GM12864 (cell line): ENCODE measurements around the gene CPOX.

Experiments
- DNase-seq: peaks from one replicate; pipeline ENCODE4 v3.0.0-alpha.2; 2011; ENCODE audit warnings: low read depth
- H3K4me3 ChIP-seq: 2 replicates; pipeline ENCODE4 v1.5.1; 2011; ENCODE audit warnings: mild to moderate bottlenecking, low read depth, low read length, control low read depth
- CTCF ChIP-seq: IDR thresholded peaks from 2 replicates; pipeline ENCODE4 v1.5.1; 2011; ENCODE audit warnings: low read depth, mild to moderate bottlenecking, moderate library complexity, low read length, control low read depth, inconsistent platforms; ENCODE audit errors: missing control alignments

CPOX gene

GRCh38 chr3:98531622-98532274 lies 61.7 kb downstream of the CPOX start, which contains the start of gene GPR15:
Gene GPR15, plus strand, starts transcription at chr3:98531978. Its CDS starts 56 bp downstream, at chr3:98532034.
- peak; percentile 79 for DNase-seq
- peak within 1 kb of the TSS; percentile 78 for H3K4me3 ChIP-seq
- TF ChIP-seq CTCF = no peak

GRCh38 chr3:98530676-98531075 lies 62.7 kb downstream of the CPOX start:
- H3K4me3 ChIP-seq = peak overlapping the region; percentile 78
- no peak for DNase-seq

GRCh38 chr3:98529856-98530459 lies 63.5 kb downstream of the CPOX start:
- no peak for DNase-seq
- peak overlapping the region; percentile 78 for H3K4me3 ChIP-seq
- TF ChIP-seq CTCF = no peak

More at GRCh38 chr3:98530676-98531075, 62.7 kb downstream of the CPOX start:
- no peak for TF ChIP-seq CTCF
